KG1 (cell line): ENCODE data around the gene SLBP.
A peak's percentile ranks its signal among the peaks of the same experiment; 100 is the strongest.

Experiments
- DNase-seq: peaks from one replicate; lab custom pipeline; 2025; lab: John Stamatoyannopoulos, UW

SLBP gene

DNA sequence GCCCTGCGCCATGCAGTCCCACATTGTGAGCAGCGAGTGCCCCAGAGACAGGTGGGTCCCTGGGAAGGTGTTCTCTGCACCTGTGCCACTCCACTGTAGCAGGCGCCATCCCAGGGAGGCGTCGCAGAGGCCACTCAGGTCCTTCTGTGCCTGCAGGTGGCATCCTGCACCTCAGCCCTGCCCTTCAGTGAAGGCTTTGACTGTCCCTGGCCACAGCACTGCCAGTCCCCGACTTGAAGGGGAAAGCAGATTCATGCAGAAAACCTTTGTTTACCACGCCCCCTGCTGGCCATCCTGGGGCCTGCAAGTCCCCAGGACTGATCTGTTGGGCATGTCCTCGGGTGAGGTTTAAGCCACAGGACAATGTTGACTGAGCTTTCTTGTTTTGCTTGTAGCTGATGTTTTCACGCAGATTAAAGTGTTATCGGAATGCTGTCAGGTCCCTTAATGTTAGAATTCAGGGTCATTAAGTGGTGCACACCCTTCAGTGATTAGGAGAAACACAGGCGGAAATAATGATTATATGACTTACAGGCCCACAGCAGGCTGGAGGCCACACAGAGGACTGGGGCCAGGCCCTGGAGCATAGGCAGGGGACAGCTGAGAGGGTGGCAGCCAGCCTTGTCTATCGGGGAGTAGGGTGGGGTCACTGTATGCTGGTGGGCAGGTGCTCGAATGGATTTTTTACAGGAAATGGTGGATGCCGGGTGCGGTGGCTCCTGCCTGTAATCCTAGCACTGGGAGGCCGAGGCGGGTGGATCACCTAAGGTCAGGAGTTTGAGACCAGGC is 14.2 kb upstream of the SLBP start:
- DNase-seq: peak; percentile 54

- DNase-seq: no peak
Measured at GRCh38 chr4:1725521-1725920, 13.4 kb upstream of the SLBP start.

DNA sequence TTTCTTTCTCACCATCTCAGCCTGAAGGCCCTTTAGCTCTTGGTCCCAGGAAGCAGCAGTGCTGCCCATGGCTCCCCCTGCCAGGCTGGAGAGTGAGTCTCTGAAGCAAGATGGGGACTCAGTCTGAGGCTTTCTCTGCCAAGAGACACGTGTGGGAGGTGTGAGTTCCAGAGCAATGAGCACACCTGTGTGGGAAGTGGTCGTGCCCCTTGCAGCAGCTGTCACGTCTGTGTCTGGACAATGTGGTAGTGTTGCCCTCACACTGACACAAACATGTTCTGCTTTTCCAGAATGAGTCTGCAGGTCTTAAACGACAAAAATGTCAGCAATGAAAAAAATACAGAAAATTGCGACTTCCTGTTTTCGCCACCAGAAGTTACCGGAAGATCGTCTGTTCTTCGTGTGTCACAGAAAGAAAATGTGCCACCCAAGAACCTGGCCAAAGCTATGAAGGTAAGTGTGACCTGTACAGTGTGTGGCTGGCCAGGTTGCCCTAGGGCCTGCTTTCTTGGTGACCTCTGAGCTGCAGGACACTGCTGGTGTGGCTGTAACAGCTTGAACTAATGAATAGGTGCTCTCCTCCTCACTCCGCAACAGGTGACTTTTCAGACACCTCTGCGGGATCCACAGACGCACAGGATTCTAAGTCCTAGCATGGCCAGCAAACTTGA is 11.1 kb upstream of the SLBP start:
- DNase-seq: peak; percentile 73

- DNase-seq: peak; percentile 73
Measured at GRCh38 chr4:1722551-1723118, 10.5 kb upstream of the SLBP start.

DNA sequence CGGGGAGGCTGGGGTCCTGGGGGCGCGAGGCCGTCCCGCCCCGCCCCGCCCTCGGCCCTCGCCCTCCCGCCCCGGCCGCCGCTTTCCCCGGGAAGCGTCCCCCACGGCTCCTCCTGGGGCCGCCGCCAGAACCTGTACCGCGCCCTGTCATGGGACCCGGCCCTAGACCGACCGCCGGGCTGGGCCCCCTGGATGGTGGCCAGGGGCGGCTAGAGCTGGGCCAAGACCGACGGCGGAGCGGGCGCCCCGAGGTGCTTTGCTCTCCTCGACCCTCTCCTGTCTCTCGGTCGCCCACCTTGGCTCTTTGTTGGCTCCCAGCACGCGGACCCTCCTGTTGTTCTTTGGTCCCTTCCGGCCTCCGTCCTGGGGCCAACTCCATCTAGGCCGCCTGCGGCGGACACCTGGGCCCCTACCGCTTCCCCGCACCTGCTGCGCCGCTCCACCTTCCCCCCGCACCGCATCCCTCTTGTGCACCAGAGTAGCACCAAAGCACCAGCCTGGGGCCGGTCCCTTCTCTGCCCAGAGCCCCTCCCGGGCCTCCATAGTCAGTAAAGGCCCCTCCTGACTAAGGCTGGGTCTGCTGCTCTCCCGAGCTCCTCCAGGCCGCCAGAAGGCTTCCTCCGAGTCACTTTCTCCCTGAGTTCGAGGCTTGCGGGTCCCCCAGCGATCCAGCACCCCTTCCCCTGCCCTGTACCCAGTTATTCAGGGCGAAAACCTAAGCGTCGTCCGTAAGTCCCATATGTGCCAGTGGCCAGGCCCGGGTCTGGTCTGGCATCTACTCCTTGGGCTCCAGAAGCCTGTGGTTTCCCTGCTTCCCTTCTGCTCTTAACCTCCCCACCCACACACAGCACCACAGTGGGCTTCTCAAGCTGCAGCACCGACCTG is 9.8 kb upstream of the SLBP start:
- DNase-seq: no peak

- DNase-seq: peak; percentile 86
Measured at GRCh38 chr4:1721003-1721665, 9.0 kb upstream of the SLBP start, which contains the start of the genes TACC3 and TMEM129. TSS of gene TACC3 (plus strand) at chr4:1721521. CDS start at chr4:1723422, 1,901 bp downstream. TSS of gene TMEM129 (minus strand) at chr4:1721323. CDS start at chr4:1720837, 486 bp downstream.

GRCh38 chr4:1720163-1720983 is 8.3 kb upstream of the SLBP start:
- peak; percentile 22 for DNase-seq

DNA sequence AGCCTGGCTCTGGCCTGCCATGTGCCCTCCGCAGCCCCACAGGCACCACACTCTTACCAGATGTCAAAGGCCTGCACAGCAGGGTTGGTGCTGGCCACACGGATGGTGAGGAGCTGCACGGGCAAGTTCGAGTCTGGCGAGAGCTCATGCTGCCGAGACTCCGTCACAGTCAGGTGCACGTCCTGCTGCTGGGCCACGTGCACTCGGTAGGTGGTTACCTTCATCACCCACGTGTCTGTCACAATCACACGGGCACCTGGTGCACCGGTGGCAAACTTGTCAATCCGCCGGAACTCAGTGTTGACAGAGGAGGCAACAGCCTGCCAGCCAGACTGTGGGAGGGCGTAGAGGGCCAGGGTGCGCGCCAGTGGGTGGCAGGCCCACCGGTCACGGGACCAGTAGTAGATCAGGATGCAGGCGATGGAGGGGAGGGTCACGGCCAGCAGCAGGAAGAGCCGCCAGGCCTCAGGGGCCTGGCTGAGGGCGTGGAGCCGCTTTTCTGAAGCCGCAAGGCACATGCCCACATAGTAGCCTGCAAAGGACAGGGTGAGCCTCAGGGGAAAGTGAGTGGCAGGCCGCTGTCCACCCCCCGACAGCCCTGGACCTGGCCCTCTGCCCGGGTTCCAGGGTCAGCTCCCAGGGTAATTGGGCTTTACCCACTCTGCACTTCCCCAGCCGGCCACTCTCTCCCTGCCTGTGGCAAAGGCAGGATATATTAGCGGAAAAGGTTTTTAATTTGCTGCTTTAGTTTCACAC is 6.2 kb upstream of the SLBP start:
- DNase-seq: no peak

GRCh38 chr4:1717129-1718094 is 5.3 kb upstream of the SLBP start:
- no peak for DNase-seq

DNA sequence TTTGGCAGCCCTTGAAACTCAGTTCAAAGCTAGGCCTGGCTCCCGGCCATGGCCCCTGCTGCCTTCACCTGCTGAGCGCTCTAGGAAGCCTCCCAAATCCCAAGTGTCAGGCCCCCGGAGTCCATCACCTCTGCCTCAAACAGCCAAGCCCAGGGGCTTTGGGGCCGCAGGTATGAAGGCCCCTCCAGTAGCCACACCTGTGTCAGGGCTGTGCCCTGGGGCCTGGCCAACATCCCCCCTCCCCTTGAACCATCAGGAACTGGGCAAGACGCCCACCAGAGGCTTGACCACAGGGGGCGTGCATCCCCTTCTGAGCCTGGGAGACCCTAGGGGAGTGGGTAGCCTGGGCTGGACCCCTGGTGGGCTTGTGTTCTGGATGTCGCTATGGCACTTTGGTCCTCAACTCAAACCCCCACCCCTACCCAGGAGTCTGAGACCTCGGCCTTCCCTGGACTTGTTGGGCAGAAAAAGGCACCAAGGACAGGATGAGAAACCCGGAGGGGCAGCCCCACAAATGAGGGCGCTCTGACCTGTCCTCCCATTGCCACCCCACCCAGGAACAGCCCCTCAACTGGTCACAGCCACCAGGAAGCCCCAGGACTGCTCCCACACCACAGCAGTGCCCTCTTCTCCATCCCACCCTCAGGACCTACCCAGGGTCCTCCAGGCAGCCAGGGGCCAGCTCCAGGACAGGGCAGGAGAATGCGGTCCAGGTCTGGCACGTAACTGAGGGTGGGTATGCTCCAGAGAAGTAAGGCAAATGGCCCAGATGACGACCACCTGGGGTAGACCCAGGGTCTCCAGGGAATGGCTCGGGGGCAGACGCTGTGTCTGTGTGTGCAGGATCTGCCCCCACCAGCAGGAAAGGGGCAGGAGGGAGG is 4.2 kb upstream of the SLBP start:
- DNase-seq: no peak

DNA sequence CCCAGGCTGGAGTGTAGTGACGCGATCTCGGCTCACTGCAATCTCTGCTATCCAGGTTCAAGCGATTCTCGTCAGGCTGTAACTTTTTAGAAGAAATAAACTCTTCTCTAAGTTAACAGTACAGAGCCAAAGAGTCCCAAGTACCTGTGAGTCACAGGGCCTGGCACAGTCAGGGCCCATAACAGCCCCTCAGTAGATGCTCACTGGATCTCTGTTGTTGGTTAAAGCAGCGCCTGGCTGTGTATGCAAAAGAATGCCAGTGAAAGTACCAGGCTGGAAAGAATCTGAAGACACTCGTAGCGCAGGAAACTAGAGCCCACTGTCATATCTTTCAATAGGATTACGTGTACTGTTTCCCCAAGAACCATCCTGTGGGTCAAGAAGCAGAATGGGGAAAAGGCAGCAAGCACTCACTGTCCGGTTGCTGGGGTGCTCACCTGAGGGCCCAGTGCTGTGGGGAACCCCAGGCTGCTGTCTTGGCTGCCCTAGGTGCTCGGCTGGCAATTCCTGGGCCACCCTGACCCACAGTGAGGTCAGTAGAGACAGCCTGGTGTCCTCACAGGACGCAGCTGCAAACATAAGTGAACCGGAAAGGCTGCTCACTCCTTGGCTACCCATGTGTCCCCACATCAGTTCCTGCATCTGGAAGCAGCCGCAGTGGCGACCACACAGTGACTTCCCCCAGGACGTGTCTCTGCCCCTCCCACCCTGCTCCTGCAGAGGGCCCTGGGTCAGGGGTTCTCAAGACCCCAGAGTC is 3.1 kb upstream of the SLBP start:
- no peak for DNase-seq

DNA sequence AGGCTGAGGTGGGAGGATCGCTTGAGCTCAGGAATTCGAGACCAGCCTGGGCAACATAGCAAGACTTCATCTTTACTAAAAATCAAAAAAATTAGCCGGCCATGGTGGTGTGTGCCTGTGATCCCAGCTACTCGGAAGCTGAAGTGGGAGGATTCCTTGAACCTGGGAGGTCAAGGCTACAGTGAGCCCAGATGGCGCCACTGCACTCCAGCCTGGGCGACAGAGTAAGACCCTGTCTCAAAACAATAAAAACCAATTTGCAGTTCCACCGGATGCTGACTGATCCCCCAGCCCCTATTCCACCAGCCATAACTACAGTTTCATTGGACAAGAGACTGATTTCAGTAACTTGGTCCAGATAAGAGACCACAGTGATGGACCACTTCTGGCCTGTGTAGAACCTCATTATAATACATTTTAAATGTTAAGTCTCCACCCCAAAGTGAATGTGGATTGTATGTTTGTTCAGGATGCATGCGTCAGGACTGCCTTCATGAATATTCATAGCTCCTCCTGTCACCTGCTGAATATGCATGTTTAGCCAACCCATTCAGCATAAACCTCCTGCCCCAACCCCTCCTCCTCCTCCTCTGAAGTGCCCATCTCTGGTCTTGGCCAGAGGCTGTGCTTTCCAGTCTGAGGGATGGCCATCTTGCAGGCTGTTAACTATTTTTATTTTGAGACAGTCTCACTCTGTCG is 2.3 kb upstream of the SLBP start:
- DNase-seq: no peak

DNA sequence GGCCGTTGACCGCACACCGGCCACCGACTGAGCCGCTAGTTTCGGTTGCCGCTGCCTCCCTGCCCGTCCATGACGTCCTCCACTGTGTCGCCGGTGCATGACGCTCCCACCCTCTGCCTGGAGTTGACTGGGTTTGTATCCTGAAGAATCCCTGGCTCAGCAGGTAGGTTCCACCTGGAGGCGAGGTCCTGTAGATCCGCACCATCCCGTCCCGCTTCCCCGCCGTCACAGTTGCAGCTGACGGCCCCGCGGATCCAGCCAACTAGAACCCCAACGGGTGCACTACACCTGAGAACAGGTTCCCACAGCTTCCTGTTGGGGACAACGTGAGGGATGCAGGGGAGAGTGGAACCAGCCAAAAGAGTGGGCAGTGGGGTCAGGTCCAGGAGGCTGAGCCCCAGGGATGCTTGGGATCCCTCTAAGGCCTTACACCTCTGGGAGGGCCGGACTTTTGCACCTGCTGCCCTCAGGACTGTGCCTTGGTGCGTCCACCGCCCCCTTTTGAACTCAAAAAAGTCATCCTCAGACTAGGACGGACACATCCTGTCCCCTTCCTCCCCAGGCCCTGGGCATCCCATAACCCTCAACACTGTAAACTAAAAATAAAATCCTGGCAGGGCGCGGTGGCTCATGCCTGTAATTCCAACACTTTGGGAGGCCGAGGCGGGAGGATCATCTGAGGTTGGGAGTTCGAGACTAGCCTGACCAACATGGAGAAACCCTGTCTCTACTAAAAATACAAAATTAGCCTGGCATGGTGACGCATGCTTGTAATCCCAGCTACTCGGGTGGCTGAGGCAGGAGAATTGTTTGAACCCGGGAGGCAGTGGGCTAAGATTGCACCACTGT is 1.1 kb upstream of the SLBP start:
- no peak for DNase-seq

DNA sequence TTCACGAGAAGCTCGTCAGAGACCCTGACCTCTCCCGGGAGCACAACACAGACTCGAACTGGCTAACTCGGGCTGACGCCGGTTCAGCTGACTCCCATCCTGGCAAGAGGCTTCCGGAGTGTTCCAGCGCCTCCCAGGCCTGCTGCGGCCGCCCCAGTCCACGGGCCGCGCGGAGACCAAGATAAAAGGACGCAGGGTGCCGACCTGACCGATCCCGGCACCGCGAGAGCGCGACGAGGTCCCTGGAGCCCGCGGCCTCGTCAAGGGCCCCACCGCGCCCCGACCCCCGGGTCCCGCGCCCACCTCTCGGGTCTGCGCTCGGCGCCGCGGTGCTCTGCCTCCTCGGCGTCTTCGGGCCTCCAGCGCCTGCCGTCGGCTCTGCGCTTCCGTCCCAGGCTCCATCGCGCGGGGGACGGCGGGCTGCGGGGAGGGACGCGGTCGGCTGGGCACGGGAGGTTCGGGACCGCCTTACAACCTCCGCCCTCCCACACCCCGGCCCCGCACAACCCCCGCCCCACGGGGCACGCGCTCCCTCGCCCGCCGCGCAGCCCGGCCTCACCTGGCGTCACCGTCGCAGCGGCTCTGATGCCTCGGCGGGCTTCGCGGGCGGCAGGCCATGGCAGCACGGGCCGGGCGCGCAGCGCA is 426 bp downstream of the SLBP start:
- no peak for DNase-seq

- no peak for DNase-seq
Measured at GRCh38 chr4:1711055-1711570, 1.0 kb downstream of the SLBP start.
